KBM-7 (cell line): ENCODE data around the gene PDIA5.
"Not testable (repeated sequence)": the region's sequence is repeated elsewhere in the genome, so short reads cannot be mapped to it uniquely, and the experiment has no call there.

Experiments
- DNase-seq: peaks from one replicate; pipeline ENCODE4 v3.0.0-alpha.2; 2015
- in situ Hi-C: fragments of 300-500 bp; cut with MboI; formaldehyde crosslinking; loops from 2 replicates; pipeline ENCODE4 v1.14.3; 2020; ENCODE audit warnings: low sequenced_read_pairs, low pct_unique_long_range_greater_than_20kb, mixed read lengths

The PDIA5 gene

GRCh38 chr3:123105201-123106189 lies 38.7 kb downstream of the PDIA5 start:
- in situ Hi-C loops = no loop called here
- DNase-seq = peak; percentile 79

GRCh38 chr3:123110282-123110975 lies 43.6 kb downstream of the PDIA5 start:
- in situ Hi-C loops = no loop called here
- no peak for DNase-seq

DNA sequence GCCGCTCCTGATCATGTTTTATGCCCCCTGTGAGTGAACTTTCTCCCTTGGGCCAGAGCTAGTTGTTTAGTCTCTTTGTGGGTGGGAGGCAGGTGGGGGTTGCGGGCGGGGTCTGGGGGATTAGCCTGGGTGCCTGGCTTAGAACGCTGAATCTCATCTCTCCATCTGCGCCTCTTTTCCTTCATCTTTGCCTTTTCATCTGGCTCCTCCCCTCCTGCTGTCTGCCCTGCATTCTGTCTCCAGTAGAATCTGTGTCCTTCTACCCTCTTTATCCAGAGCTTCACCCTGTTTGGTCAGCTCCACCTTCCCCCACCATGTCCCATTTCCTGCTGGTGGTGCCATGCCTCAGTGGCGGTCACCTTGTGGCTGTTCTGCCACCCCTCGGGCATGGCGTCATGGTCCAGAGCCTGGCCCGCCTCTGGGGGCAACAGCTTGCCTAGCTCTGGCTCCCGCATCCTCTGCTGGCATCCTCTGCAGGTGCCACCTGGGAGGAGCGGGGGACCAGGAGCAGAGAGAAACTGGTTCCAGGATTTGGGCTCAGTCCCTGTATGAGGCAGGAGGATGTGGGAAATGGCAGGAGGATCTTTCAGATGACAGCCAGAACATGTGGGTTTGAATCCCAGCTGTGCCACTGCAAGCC lies 44.3 kb downstream of the PDIA5 start:
- in situ Hi-C loops = no loop called here
- no peak for DNase-seq

DNA sequence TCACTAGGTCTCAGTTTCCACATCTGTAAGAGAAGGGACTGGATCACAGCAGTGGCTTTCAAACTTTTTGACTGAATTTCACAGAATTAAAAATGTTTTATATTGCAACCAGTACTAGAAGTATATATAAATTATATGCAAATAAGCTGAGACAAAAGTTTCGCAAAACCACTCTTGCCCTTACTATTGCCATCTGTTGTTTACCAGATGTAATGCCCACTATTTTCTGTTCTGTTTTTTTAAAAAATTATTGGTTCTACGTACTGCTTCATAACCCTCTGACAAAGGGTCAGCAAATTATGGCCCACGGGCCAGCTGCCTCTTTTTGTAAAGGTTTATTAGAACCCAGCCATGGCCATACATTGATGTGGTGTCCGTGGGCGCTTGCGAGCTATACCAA lies 44.8 kb downstream of the PDIA5 start:
- no peak for DNase-seq
- in situ Hi-C loops = no loop called here

DNA sequence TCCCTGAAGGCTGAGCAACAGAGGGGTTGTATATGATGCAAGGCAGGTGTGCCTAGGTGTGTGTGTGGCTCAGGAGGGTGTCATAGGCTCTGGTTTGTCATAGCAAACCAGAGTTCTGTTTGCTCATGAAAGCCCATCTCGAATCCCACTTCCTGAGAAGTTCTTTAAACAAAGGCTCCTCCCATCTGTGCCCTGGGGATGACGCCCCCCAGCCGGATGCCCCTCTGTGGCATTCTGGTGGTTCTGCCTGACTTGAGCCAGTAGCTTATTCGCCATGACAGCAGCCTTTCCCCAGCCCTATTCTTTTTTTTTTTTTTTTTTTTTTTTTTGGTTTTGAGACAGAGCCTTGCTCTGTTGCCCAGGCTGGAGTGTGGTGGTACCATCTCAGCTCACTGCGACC lies 45.4 kb downstream of the PDIA5 start:
- no peak for DNase-seq
- in situ Hi-C loops = no loop called here

DNA sequence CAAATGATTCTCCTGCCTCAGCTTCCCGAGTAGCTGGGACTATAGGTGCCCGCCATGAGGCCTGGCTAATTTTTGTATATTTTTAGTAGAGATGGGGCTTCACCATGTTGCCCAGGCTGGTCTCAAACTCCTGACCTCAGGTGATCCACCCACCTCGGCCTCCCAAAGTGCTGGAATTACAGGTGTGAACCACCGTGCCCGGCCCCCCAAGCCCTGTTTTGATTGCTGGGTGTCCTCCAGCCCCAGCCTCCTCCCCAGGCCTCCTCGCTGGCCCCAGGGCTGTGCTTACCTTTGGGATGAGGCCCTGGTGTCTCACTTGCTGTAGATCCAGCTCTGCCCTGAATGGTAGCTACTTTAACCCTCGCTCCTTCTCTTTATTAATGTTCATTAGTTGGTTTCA lies 45.8 kb downstream of the PDIA5 start:
- DNase-seq, in situ Hi-C loops: not testable (repeated sequence)

DNA sequence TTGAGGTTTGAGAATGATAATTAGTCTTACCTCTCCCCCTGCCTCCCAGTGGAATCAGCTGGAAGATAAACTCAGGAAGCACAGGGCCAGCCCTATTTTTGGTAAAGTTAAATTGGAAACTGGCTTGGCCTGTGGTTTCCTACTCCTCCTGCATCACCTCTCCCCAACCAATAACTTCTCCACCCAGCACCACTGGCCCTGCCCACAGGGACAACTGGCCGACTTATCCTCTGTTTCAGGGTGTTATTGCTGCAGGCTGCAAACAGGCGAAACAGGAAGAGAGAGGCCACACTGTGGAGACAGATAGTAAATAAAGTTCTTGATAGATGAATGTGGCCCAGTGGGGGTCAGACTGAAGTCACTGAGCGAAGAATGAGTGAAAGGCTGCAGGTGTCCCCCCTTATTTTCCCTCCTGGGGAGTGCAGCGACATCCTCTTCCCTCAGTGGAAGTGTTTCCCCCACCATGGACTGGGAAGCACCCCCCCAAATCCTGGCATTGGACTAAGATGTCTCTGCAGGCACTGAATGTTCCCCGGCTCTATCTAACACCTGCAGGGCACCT lies 47.1 kb downstream of the PDIA5 start:
- DNase-seq = peak; percentile 48
- in situ Hi-C loops = no loop called here

GRCh38 chr3:123116116-123116515 lies 49.3 kb downstream of the PDIA5 start:
- in situ Hi-C loops = no loop called here
- no peak for DNase-seq

GRCh38 chr3:123119388-123119787 lies 52.6 kb downstream of the PDIA5 start:
- no peak for DNase-seq
- in situ Hi-C loops = no loop called here

DNA sequence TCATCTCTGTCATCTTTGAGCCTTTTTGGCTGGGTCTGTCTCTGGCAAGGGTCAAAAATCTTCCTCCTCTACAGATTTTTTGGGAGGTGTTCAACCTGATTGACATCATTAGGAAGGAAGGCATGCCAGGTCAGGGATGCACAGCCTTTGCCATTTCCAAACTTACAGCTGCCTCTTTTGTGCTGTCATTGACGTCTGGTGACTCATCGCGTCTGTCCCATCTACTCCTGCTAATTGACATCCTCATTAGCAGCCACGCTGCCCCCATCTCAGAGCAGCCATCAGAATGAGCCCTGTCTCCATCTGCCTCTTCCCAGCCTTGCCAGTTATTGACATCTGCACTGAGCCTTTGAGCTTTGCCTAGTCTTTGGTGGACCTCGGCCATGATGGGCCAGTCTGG lies 53.0 kb downstream of the PDIA5 start:
- no peak for DNase-seq
- in situ Hi-C loops = no loop called here

DNA sequence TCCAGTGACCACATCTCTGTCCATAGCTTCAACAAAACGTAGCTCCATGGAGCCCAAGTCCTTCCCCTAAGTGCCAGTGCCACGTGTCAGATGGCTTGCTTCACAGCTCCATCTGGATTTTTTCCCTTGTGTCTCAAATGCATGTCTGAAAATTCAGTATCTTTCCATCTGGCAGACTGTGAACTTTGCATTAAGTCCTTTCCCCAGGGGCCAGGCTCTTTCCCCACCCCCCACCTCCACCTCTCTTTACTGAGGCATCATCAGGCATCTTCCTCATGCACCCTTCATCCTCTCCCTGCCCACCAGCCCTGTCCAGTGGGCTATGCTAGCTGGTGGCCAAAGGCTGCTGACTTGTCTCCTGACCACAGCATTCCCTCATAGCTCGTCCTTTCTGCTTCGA lies 53.7 kb downstream of the PDIA5 start:
- in situ Hi-C loops = no loop called here
- DNase-seq = no peak

GRCh38 chr3:123122057-123122456 lies 55.2 kb downstream of the PDIA5 start:
- in situ Hi-C loops = no loop called here
- no peak for DNase-seq

- DNase-seq = no peak
- in situ Hi-C loops = no loop called here
Measured at GRCh38 chr3:123122525-123123315, 55.9 kb downstream of the PDIA5 start.

DNA sequence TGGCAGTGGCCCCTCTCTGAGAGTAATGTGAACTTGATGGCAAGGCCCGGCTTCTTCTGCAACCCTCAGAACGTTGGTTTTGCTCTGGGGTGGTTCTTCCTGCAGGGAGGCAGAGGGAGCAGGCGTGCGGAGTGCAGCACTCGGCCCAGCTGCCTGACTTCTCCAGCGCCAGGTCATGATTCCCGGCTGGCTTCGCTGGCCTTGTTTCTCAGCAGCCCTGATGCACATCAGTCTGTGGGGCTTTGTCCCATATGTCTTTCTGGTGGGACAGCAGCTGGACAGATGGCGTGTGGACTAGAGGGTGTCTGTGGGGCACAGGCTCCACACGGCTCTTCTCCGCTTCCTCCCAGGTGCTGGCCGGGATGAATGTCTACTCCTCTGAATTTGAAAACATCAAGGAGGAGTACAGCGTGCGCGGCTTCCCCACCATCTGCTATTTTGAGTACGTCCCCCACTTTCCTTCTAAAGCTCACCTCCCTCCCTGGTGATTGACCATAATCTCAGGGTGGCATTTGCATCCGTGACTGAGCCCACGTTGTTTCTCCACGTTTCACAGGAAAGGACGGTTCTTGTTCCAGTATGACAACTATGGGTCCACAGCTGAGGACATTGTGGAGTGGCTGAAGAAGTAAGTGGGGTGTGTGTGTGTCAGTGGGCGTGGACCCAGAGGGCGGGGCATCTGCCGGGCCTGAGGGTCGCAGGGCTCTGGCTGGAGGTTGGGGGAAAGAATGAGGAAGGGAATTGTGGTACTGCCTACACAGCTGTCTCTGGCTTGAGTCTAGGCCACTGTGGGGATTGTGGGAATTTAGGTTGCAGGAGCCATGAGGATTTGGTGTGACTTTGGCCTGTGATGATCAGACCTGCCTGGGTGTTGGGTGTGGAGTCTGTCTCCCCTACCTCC lies 57.1 kb downstream of the PDIA5 start:
- in situ Hi-C loops = no loop called here

DNA sequence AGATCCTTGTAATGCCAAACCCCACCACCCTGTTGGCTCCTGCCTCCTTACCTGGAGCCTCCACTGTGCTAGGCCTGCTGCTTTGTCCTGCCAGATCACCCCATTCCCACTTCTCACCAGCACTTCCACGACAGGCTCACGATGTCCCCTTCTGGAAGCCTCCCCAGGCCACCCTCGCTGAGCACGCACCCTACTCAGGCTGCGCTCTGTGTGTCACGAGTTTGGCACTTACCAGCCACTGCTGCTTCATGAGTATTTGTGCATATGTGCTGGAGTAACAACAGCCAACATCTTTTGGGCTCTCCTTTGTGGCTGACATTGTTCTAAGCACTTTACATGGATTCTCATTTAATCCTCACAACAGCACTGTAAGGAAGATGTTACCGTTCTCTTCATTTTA lies 58.1 kb downstream of the PDIA5 start:
- no peak for DNase-seq
- in situ Hi-C loops = no loop called here

More for the DNA sequence above, 57.1 kb downstream of the PDIA5 start:
- no peak for DNase-seq

DNA sequence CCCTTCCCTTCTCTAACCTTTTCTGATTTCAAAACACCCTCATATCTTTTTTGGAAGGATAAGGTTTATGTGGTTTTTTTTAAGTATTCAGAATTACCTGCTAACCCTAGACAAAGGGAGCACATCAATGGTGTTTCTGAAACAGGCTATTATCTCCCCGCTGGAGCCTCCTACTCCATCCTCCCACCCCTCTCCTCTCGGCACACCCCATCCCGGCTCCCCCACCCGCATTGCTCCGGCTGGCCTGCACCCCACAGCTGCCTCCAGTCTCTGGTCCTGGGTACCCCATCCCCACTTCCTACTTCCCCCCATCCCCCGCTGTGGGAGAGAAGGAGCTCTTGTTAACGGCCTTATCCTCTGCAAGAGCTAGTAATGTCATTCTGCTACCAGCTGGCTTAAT lies 59.2 kb downstream of the PDIA5 start:
- in situ Hi-C loops = no loop called here

GRCh38 chr3:123126653-123127052 lies 59.8 kb downstream of the PDIA5 start:
- no peak for DNase-seq
- in situ Hi-C loops = no loop called here

More for the DNA sequence above, 59.2 kb downstream of the PDIA5 start:
- DNase-seq = no peak

DNA sequence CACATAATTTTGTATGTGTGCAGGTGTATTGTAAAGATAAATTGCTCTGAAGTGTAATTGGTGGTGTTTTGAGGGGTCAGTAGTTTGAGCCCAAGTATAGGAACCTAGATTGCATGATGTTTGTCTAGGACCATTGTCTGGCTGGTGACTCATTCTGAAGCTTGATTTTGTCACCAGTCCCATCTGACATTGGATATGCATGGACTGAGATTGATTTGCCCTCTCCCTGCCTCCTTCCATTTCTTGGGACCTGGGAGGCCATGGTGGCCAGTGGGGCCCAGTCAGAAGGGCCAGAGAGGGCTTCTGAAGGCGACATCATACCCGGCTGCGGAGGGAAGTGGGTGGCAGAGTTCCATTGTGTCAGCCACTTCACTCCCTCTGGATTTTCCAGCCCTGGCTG lies 62.3 kb downstream of the PDIA5 start:
- in situ Hi-C loops = no loop called here
- DNase-seq = no peak
